Adrenal gland (tissue), 12 donors: ENCODE measurements around the gene C16orf96. TPM values are rescaled to one million over a fixed set of nuclear protein-coding genes. Genes with fewer than 3 reads are reported as not detected.

Experiments
- DNase-seq, 7 donors: peaks; one replicate each; pipeline ENCODE4 v3.0.0-alpha.2; 2019 to 2020
- H3K27ac ChIP-seq, 5 donors: fragments of 200-600 bp; sonication (generic) in 4 of 5; 1 replicate in 3 of 5; 2 replicates in 2 of 5; pipeline versions ENCODE4 v1.5.1 to v1.8.0; 2016 to 2020; ENCODE audit warnings: mild to moderate bottlenecking in 1 of 5
- H3K27me3 ChIP-seq: fragments of 200-600 bp; 2 replicates; pipeline ENCODE4 v1.8.0; 2021
- H3K36me3 ChIP-seq, 2 donors: fragments of 200-600 bp; replicated peaks in 1 of 2; 1 replicate in 1 of 2; 2 replicates in 1 of 2; pipeline versions ENCODE4 v1.5.1 to v1.8.0; 2018 to 2022
- H3K4me1 ChIP-seq, 2 donors: fragments of 200-600 bp; replicated peaks in 1 of 2; 1 replicate in 1 of 2; 2 replicates in 1 of 2; pipeline versions ENCODE4 v1.5.1 to v1.8.0; 2018 to 2021
- H3K4me3 ChIP-seq, 4 donors: fragments of 200-600 bp; sonication (generic) in 3 of 4; one replicate each; pipeline ENCODE4 v1.5.1; 2016 to 2018
- H3K9me3 ChIP-seq, 3 donors: fragments of 200-600 bp; sonication (generic) in 1 of 3; replicated peaks in 1 of 3; 1 replicate in 2 of 3; 2 replicates in 1 of 3; pipeline versions ENCODE4 v1.5.1 to v1.8.0; 2016 to 2021
- CTCF ChIP-seq, 6 experiments: fragments of 450-650 bp in 4 of 6; fragments of 200-600 bp in 2 of 6; sonication (generic) in 1 of 6; IDR thresholded peaks; 1 replicate in 5 of 6; 2 replicates in 1 of 6; pipeline versions ENCODE4 v1.5.1 to v1.8.0; 2016 to 2021; ENCODE audit warnings: antibody characterized with exemption in 6 of 6, mild to moderate bottlenecking in 2 of 6, moderate library complexity in 1 of 6
- POLR2A ChIP-seq, 2 donors: fragments of 450-650 bp; IDR thresholded peaks; one replicate each; pipeline ENCODE4 v1.6.1; 2017; ENCODE audit warnings: antibody characterized with exemption in 2 of 2, mild to moderate bottlenecking in 2 of 2, moderate library complexity in 1 of 2
- WGBS, 4 donors: extraction: QIAGEN DNeasy Blood & Tissue Kit in 2 of 4; methylation state at CpG; one replicate each; pipeline versions ENCODE4 v1.1.5 to v1.1.7; 2013 to 2017; 5-methylcytosine and 5-hydroxymethylcytosine counted together
- intact Hi-C, 2 donors: fragments of 100-400 bp; cut with DNase I; formaldehyde crosslinking; loops; one replicate each; pipeline versions ENCODE4 v1.14.1 to v1.15.0; 2022 to 2023
- polyA plus RNA-seq, 3 donors: library from polyadenylated mRNA; stranded (reverse); fragments of 200-250 nt in 2 of 3; fragments of 350-450 nt in 1 of 3; fragmentation: Illumina TruSeq in 1 of 3; extraction: RNeasy Lipid Tissue Mini Kit (QIAGEN cat#74804) in 1 of 3; gene quantifications; one replicate each; pipeline ENCODE4 v1.2.3, GENCODE V29; 2013 to 2014
- total RNA-seq, 9 donors: library from RNA; depleted of rRNA in 4 of 9; stranded (reverse); fragments of >200 nt in 4 of 9; fragments of 120-200 nt in 1 of 9; fragmentation: NEBNext Ultra II Directional in 1 of 9; extraction: Animal tissue kit (Norgen Biotek cat#: 25700) in 1 of 9; gene quantifications; one replicate each; pipeline versions ENCODE4 v1.1.0 to v1.2.4, GENCODE V29; 2013 to 2023
- donor health status: healthy with polysubstance abuse.
- donor health status: Bipolar disorder and iron deficiency.
- donor health status: DM: yes; HTN: yes; CAD: no.
- donor health status: DM: no; HTN: no; CAD: no.
- donor health status: DM: no; HTN: no; CAD: no.
- donor health status: DM: yes; HTN: yes; CAD: no.

The C16orf96 gene
- total and polyA plus RNA-seq, 12 donors, result 0.07 to 0.61 (median 0.28) TPM; not detected in 1

- DNase-seq, result peak in 2 of 7 donors; percentile 40 to 50
- H3K36me3 ChIP-seq, result peaks cover 0 to 17% of the 10 kb centered on the region in 2 donors
- peaks cover 10 to 28% of the 10 kb centered on the region in 2 donors for H3K4me1 ChIP-seq
- TF ChIP-seq CTCF (IDR thresholded peaks at IDR 0.05), result no peak
- TF ChIP-seq POLR2A (IDR thresholded peaks at IDR 0.05), result no peak
- no peaks in the 10 kb centered on the region for H3K27me3 ChIP-seq
- intact Hi-C loops, result no loop called here
- H3K4me3 ChIP-seq, result peak overlapping the region in 1 of 4 donors; percentile 15
- H3K9me3 ChIP-seq, result no peaks in the 10 kb centered on the region
- peak overlapping the region in 3 of 5 donors; percentile 12 to 73 (median 28) for H3K27ac ChIP-seq
- WGBS, 4 donors, result 66 to 75% (median 70%) methylated on average over 21 to 32 of the region's 32 CpGs
Observed at GRCh38 chr16:4610011-4611005, 54.2 kb downstream of the C16orf96 start.

- Histone ChIP-seq H3K4me3 (no peak overlapping the region), H3K27ac (peak overlapping the region in 1 of 5 donors; percentile 73)
- intact Hi-C loops, result no loop called here
Observed at GRCh38 chr16:4611337-4612021, 55.3 kb downstream of the C16orf96 start.

DNA sequence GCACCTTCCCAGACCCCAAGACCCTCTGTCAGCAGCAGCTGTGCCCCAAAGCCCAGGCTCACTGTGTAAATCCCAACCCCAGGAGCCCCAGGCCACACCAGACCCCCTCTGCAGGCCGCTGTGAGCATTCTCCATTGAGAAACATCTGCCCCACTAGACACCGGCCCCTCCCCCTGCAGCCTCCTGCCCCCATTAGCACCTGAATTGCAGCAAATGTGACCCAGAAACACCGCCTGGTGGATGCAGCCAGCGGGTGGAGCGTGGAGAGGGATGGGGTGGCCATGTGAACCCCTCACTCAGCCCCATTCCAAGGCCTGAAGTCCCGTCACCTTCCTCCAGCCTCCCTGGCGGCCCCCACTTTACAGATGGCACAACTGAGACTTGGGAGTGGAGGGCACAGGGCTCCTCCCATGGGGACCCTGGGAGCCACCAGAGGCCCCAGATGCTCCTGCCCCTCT lies 56.4 kb downstream of the C16orf96 start:
- TF ChIP-seq POLR2A (IDR thresholded peaks at IDR 0.05) (no peak), CTCF (IDR thresholded peaks at IDR 0.05) (no peak)
- Histone ChIP-seq H3K27ac (no peak overlapping the region), H3K4me1 (peaks cover 19 to 42% of the 10 kb centered on the region in 2 donors), H3K27me3 (no peaks in the 10 kb centered on the region), H3K4me3 (no peak overlapping the region), H3K9me3 (no peaks in the 10 kb centered on the region), H3K36me3 (peaks cover 0 to 16% of the 10 kb centered on the region in 2 donors)
- no peak for DNase-seq
- WGBS, 4 donors, result 90 to 93% (median 92%) methylated on average over 6 to 7 of the region's 7 CpGs
- intact Hi-C loops, result no loop called here

More at GRCh38 chr16:4611337-4612021, 55.3 kb downstream of the C16orf96 start:
- Histone ChIP-seq H3K9me3 (no peaks in the 10 kb centered on the region), H3K27me3 (no peaks in the 10 kb centered on the region), H3K4me1 (peaks cover 10 to 35% of the 10 kb centered on the region in 2 donors), H3K36me3 (peaks cover 0 to 17% of the 10 kb centered on the region in 2 donors)
- peak in 1 of 7 donors; percentile 35 for DNase-seq
- 72 to 82% (median 75%) methylated on average over 20 to 22 of the region's 22 CpGs for WGBS, 4 donors
- no peak for TF ChIP-seq CTCF (IDR thresholded peaks at IDR 0.05)
- TF ChIP-seq POLR2A (IDR thresholded peaks at IDR 0.05), result no peak
